GM18909 (cell line): Measurements from ENCODE around the gene NCAPD3.
A peak's percentile ranks its signal among the peaks of the same experiment; 100 is the strongest.
"Not testable (repeated sequence)": the region's sequence is repeated elsewhere in the genome, so short reads cannot be mapped to it uniquely, and the experiment has no call there.

Experiments used
- ATAC-seq: cut with Tn5 transposase; IDR thresholded peaks from one replicate; pipeline ENCODE4 v1.9.1; 2021; ENCODE audit warnings: mild to moderate bottlenecking; ENCODE audit not compliant: unreplicated experiment, poor library complexity

NCAPD3 gene

GRCh38 chr11:134230339-134230738 is 6.6 kb upstream of the NCAPD3 start:
- no peak for ATAC-seq

- no peak for ATAC-seq
Measured at GRCh38 chr11:134229126-134229790, 5.5 kb upstream of the NCAPD3 start.

GRCh38 chr11:134228625-134229024 is 4.9 kb upstream of the NCAPD3 start:
- peak; percentile 51 for ATAC-seq

GRCh38 chr11:134226806-134227325 is 3.1 kb upstream of the NCAPD3 start:
- ATAC-seq, result no peak

- peak; percentile 28 for ATAC-seq
Measured at GRCh38 chr11:134224710-134225664, 1.2 kb upstream of the NCAPD3 start.

GRCh38 chr11:134223121-134223520 is 646 bp downstream of the NCAPD3 start:
- no peak for ATAC-seq

- no peak for ATAC-seq
Measured at GRCh38 chr11:134216816-134217215, 7.0 kb downstream of the NCAPD3 start.

GRCh38 chr11:134215836-134216235 is 7.9 kb downstream of the NCAPD3 start:
- no peak for ATAC-seq

GRCh38 chr11:134207538-134208239 is 16.1 kb downstream of the NCAPD3 start:
- no peak for ATAC-seq

GRCh38 chr11:134206185-134206584 is 17.6 kb downstream of the NCAPD3 start:
- ATAC-seq, result no peak

- no peak for ATAC-seq
Measured at GRCh38 chr11:134205729-134206128, 18.0 kb downstream of the NCAPD3 start.

GRCh38 chr11:134202661-134203060 is 21.1 kb downstream of the NCAPD3 start:
- no peak for ATAC-seq

GRCh38 chr11:134200688-134201087 is 23.1 kb downstream of the NCAPD3 start:
- no peak for ATAC-seq

GRCh38 chr11:134199531-134199930 is 24.2 kb downstream of the NCAPD3 start:
- ATAC-seq, result no peak

- no peak for ATAC-seq
Measured at GRCh38 chr11:134196756-134197155, 27.0 kb downstream of the NCAPD3 start.

- not testable (repeated sequence) for ATAC-seq
Measured at GRCh38 chr11:134188092-134188491, 35.7 kb downstream of the NCAPD3 start.

GRCh38 chr11:134181707-134182106 is 42.1 kb downstream of the NCAPD3 start:
- ATAC-seq, result no peak

GRCh38 chr11:134178032-134178674 is 45.6 kb downstream of the NCAPD3 start:
- no peak for ATAC-seq

- no peak for ATAC-seq
Measured at GRCh38 chr11:134176284-134176683, 47.5 kb downstream of the NCAPD3 start.

- ATAC-seq, result no peak
Measured at GRCh38 chr11:134173296-134173695, 50.5 kb downstream of the NCAPD3 start.
